ENCODE results near the gene TMED10.

Gene TMED10

GRCh38 chr14:75098212-75098611 lies 78.2 kb downstream of the TMED10 start:
- TF ChIP-seq ZBTB7A (IDR thresholded peaks at IDR 0.05; ENCODE audit: low read depth), result no peak
- TF ChIP-seq EP300 (IDR thresholded peaks at IDR 0.05; ENCODE audit: borderline replicate concordance), result no peak
- no peak for TF ChIP-seq YY1 (IDR thresholded peaks at IDR 0.05; ENCODE audit: low read depth)
- TF ChIP-seq CREB1 (IDR thresholded peaks at IDR 0.05; ENCODE audit: low read depth), result no peak
- TF ChIP-seq NFIC (IDR thresholded peaks at IDR 0.05), result no peak
- TF ChIP-seq USF1 (IDR thresholded peaks at IDR 0.05), result no peak
- TF ChIP-seq EGR1 (IDR thresholded peaks at IDR 0.05), result no peak
- no peak for TF ChIP-seq TAF1 (IDR thresholded peaks at IDR 0.05; ENCODE audit: low read depth)
- no peak for TF ChIP-seq TCF12 (IDR thresholded peaks at IDR 0.05; ENCODE audit: low read depth)
- no peak for TF ChIP-seq TEAD4 (IDR thresholded peaks at IDR 0.05)
- no peak for TF ChIP-seq FOXM1 (IDR thresholded peaks at IDR 0.05; ENCODE audit: borderline replicate concordance, low read depth)
- no peak for TF ChIP-seq REST (IDR thresholded peaks at IDR 0.05; ENCODE audit: low read depth)
- TF ChIP-seq CEBPB (IDR thresholded peaks at IDR 0.05), result no peak

GRCh38 chr14:75096959-75097358 lies 79.5 kb downstream of the TMED10 start:
- TF ChIP-seq MAX (IDR thresholded peaks at IDR 0.05) (no peak), YY1 (IDR thresholded peaks at IDR 0.05; ENCODE audit: low read depth) (no peak), TAF1 (IDR thresholded peaks at IDR 0.05; ENCODE audit: low read depth) (no peak), REST (IDR thresholded peaks at IDR 0.05; ENCODE audit: low read depth) (no peak), CREB1 (IDR thresholded peaks at IDR 0.05; ENCODE audit: low read depth) (no peak), RAD21 (IDR thresholded peaks at IDR 0.05; ENCODE audit: low read depth) (no peak), CEBPB (IDR thresholded peaks at IDR 0.05) (no peak), ZBTB7A (IDR thresholded peaks at IDR 0.05; ENCODE audit: low read depth) (no peak)

GRCh38 chr14:75095690-75096089 lies 80.7 kb downstream of the TMED10 start:
- TF ChIP-seq FOXM1 (IDR thresholded peaks at IDR 0.05; ENCODE audit: borderline replicate concordance, low read depth) (no peak), YY1 (IDR thresholded peaks at IDR 0.05; ENCODE audit: low read depth) (no peak), ZBTB7A (IDR thresholded peaks at IDR 0.05; ENCODE audit: low read depth) (no peak), TCF12 (IDR thresholded peaks at IDR 0.05; ENCODE audit: low read depth) (no peak), REST (IDR thresholded peaks at IDR 0.05; ENCODE audit: low read depth) (no peak)

GRCh38 chr14:75094896-75095295 lies 81.5 kb downstream of the TMED10 start:
- no peak for TF ChIP-seq RAD21 (IDR thresholded peaks at IDR 0.05; ENCODE audit: low read depth)

- TF ChIP-seq RAD21 (IDR thresholded peaks at IDR 0.05; ENCODE audit: low read depth) (no peak), NFIC (IDR thresholded peaks at IDR 0.05) (no peak), ZBTB7A (IDR thresholded peaks at IDR 0.05; ENCODE audit: low read depth) (no peak), EGR1 (IDR thresholded peaks at IDR 0.05) (no peak), EP300 (IDR thresholded peaks at IDR 0.05; ENCODE audit: borderline replicate concordance) (no peak), FOXM1 (IDR thresholded peaks at IDR 0.05; ENCODE audit: borderline replicate concordance, low read depth) (no peak), MAX (IDR thresholded peaks at IDR 0.05) (no peak), TAF1 (IDR thresholded peaks at IDR 0.05; ENCODE audit: low read depth) (no peak), CEBPB (IDR thresholded peaks at IDR 0.05) (no peak), TEAD4 (IDR thresholded peaks at IDR 0.05) (no peak), TCF12 (IDR thresholded peaks at IDR 0.05; ENCODE audit: low read depth) (no peak), USF1 (IDR thresholded peaks at IDR 0.05) (no peak), CREB1 (IDR thresholded peaks at IDR 0.05; ENCODE audit: low read depth) (no peak), YY1 (IDR thresholded peaks at IDR 0.05; ENCODE audit: low read depth) (no peak), REST (IDR thresholded peaks at IDR 0.05; ENCODE audit: low read depth) (no peak)
These were observed 83.7 kb downstream of the TMED10 start for GRCh38 chr14:75092698-75093097.
